Measurements from ENCODE around the gene G6PC3.
"Not testable (repeated sequence)": the region's sequence is repeated elsewhere in the genome, so short reads cannot be mapped to it uniquely, and the experiment has no call there.

Gene G6PC3

GRCh38 chr17:44070455-44071197 lies at the start of gene G6PC3:
G6PC3 (plus strand) TSS chr17:44070735; CDS start chr17:44070966, 231 bp downstream.
- peak; percentile 97 for DNase-seq (ENCODE audit: low spot score)

GRCh38 chr17:44021227-44021626 lies 49.3 kb upstream of the G6PC3 start:
- not testable (repeated sequence) for DNase-seq (ENCODE audit: low spot score)

GRCh38 chr17:44022246-44022645 lies 48.3 kb upstream of the G6PC3 start:
- DNase-seq (ENCODE audit: low spot score) = no peak

GRCh38 chr17:44023545-44024270 lies 46.8 kb upstream of the G6PC3 start:
- DNase-seq (ENCODE audit: low spot score) = no peak

GRCh38 chr17:44024271-44024663 lies 46.3 kb upstream of the G6PC3 start:
- DNase-seq (ENCODE audit: low spot score) = no peak

- DNase-seq (ENCODE audit: low spot score) = no peak
These were observed 45.7 kb upstream of the G6PC3 start for GRCh38 chr17:44024853-44025252.

- DNase-seq (ENCODE audit: low spot score) = no peak
These were observed 40.8 kb upstream of the G6PC3 start for GRCh38 chr17:44029736-44030135.

- DNase-seq (ENCODE audit: low spot score) = no peak
These were observed 40.1 kb upstream of the G6PC3 start for GRCh38 chr17:44030482-44030881.

GRCh38 chr17:44033861-44034408 lies 36.6 kb upstream of the G6PC3 start:
- no peak for DNase-seq (ENCODE audit: low spot score)

- not testable (repeated sequence) for DNase-seq (ENCODE audit: low spot score)
These were observed 35.8 kb upstream of the G6PC3 start for GRCh38 chr17:44034688-44035087.

- DNase-seq (ENCODE audit: low spot score) = no peak
These were observed 33.1 kb upstream of the G6PC3 start for GRCh38 chr17:44037471-44037870.

GRCh38 chr17:44038604-44039011 lies 31.9 kb upstream of the G6PC3 start:
- DNase-seq (ENCODE audit: low spot score) = no peak

- DNase-seq (ENCODE audit: low spot score) = no peak
These were observed 30.5 kb upstream of the G6PC3 start for GRCh38 chr17:44039829-44040635.

- no peak for DNase-seq (ENCODE audit: low spot score)
These were observed 27.3 kb upstream of the G6PC3 start for GRCh38 chr17:44043272-44043696.

- no peak for DNase-seq (ENCODE audit: low spot score)
These were observed 26.5 kb upstream of the G6PC3 start for GRCh38 chr17:44044071-44044470.

- no peak for DNase-seq (ENCODE audit: low spot score)
These were observed 25.0 kb upstream of the G6PC3 start for GRCh38 chr17:44045486-44045885.

GRCh38 chr17:44046893-44047292 lies 23.6 kb upstream of the G6PC3 start:
- DNase-seq (ENCODE audit: low spot score) = not testable (repeated sequence)

- no peak for DNase-seq (ENCODE audit: low spot score)
These were observed 21.1 kb upstream of the G6PC3 start for GRCh38 chr17:44049294-44050060.

GRCh38 chr17:44053125-44053872 lies 17.2 kb upstream of the G6PC3 start:
- no peak for DNase-seq (ENCODE audit: low spot score)

- no peak for DNase-seq (ENCODE audit: low spot score)
These were observed 11.2 kb upstream of the G6PC3 start for GRCh38 chr17:44059101-44059892.
